Right ventricle myocardium inferior (tissue), 1 donor: ENCODE data around the gene PMEPA1. TPM values are rescaled to one million over a fixed set of nuclear protein-coding genes. Genes with fewer than 3 reads are reported as not detected.

Experiments used
- ATAC-seq: fragments of 200-7000 bp; cut with Tn5 transposase; one replicate; pipeline ENCODE4 v1.9.1; 2020; ENCODE audit warnings: mild to moderate bottlenecking, moderate library complexity
- DNase-seq: peaks from one replicate; pipeline ENCODE4 v3.0.0; 2021; ENCODE audit errors: missing footprints
- intact Hi-C: fragments of 100-400 bp; cut with DNase I; formaldehyde crosslinking; loops from one replicate; pipeline ENCODE4 v1.11.0; 2022
- total RNA-seq: library from RNA; stranded (reverse); fragmentation: NEBNext Ultra II Directional; extraction: Animal tissue kit (Norgen Biotek cat#: 25700); gene quantifications from one replicate; pipeline ENCODE4 v1.2.1, GENCODE V29; 2021
- donor health status: DM: no; HTN: yes; CAD: no; lungs with severe emphysema.

The PMEPA1 gene
- total RNA-seq, 1 donor from 2014 or later = 23.9 TPM

GRCh38 chr20:57671662-57672061 is 38.2 kb downstream of the PMEPA1 start:
- intact Hi-C loops = loop anchor here (5.0 kb wide), 1 partner anchor 36 kb away; no protein-coding TSS in a partner anchor
- ATAC-seq (no peak), DNase-seq (no peak)

DNA sequence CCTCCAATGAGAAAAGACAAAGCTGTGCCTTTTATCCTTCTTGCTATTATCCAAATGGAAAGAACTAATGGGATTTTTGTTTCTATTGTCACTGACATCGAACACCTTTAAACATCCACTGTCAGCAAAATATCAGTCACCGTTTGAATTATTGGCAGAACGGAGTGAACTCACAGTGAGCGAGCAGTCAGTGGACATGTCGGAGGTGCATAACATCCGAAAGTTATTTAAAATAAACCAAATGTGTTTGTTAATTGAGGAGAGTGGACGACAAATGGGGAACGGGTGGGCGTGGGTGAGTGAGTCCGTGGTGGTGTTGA is 38.8 kb downstream of the PMEPA1 start:
- ATAC-seq = no peak
- intact Hi-C loops = loop anchor here (5.0 kb wide), 1 partner anchor 36 kb away; no protein-coding TSS in a partner anchor

GRCh38 chr20:57670288-57671071 is 39.3 kb downstream of the PMEPA1 start:
- intact Hi-C loops = loop anchor here (5.0 kb wide), 1 partner anchor 37 kb away; no protein-coding TSS in a partner anchor
- no peak for ATAC-seq
- no peak for DNase-seq

More for the DNA sequence above, 38.8 kb downstream of the PMEPA1 start:
- no peak for DNase-seq

DNA sequence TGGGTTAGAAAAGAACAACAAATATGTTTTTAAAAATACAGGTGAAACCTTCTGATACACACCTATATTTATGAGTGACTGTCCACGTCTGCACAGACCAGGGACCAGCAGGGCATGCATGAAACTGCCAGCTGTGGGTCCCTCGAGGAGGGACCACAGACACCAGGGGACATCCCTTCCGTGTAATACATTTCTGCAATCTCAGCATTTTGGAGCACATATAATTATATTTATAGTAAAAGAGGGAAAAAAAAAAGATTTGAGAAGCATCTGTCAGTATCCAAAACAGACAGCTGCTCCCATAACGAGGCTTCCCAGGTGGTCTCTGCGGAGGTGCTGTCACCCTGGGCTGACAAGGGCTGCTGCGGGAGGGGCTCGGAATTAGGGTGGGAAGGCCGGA is 40.2 kb downstream of the PMEPA1 start:
- ATAC-seq (no peak), DNase-seq (no peak)
- intact Hi-C loops = loop anchor here (5.0 kb wide), 1 partner anchor 38 kb away; no protein-coding TSS in a partner anchor

DNA sequence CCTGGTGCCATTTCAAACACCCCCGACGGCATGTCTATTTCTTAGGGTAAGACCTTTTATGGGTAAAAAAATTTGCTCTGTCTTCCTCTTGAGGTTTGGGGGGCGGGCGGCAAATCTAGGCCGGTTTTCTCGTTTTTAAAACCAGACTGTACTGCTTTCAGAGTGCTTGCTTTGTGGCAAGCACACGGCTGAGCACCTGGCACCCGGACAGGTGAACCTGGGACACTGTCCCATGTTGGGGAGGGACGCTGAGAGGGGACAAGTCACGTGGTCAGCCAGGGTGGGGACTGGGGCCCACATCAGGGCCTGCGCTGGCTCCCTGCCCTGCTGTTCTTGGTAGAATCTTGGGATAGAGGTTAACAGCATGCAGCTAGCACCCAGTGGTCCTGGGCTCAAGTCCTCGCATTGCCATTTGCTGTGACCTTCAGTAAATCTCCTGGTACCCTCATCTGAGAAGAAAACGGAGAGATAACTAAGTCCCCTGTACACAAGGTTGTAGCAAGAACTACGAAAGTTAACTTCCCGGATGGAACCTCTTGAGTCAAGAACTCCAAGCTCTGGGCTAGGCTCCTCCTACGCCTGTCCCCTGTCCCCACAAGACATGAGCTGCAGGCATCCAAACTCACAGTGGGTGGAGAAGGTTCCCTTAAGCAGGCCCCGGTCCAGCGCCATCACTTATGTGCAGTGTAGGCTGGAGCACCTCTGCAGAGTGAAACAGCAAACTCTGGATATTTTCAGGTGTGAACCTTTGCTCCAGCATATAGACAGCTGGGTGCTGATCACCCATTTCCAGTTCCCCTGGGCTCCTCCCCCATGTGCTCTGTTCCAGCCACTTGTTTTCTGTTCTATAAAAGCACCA is 41.7 kb downstream of the PMEPA1 start:
- peak; percentile 46 for DNase-seq
- no peak for ATAC-seq
- intact Hi-C loops = no loop called here

DNA sequence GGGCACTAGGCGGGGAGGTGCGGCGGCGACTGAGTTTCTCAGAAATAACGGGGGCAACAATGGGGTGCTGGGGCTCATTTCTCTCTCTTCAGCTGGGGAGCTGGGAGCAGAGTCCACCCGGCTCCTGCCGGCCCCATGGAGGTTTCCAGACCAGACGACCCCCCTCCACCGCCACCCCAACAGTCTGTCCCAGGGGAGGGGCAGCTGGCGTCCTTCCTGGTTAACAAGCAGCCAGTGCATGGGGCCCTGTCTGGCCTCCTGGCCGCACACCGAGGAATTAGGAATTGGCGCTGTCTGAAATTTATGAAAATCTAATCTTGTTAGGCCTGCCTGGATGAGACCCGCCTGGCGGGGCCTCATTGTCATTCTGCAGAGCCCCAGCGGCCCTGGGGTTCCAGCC is 42.4 kb downstream of the PMEPA1 start:
- intact Hi-C loops = no loop called here
- DNase-seq = peak; percentile 22
- ATAC-seq = no peak

- ATAC-seq = no peak
- intact Hi-C loops = no loop called here
- peak; percentile 42 for DNase-seq
These were observed 43.0 kb downstream of the PMEPA1 start for GRCh38 chr20:57666834-57667157.

- ATAC-seq (no peak), DNase-seq (peak; percentile 33)
- intact Hi-C loops = no loop called here
These were observed 43.5 kb downstream of the PMEPA1 start for GRCh38 chr20:57666106-57666833.

DNA sequence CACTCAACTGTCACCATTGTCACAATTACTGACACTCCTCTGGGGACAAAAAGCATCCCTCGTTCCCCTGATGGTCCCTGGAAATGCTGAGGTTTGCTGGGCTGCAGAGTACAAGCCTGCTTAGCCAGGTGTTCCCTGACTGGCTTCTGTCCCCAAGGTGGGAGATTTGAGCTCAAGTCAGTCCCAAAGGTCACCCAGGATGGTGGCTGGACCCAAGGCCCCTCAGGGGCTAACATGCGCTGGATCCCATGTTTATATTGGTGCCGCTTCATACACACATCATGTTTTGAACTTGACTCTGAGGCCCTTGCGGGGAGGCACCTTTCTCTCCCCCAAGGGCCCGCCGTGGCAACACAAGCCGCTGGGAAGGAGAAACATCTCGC is 44.2 kb downstream of the PMEPA1 start:
- intact Hi-C loops = no loop called here
- DNase-seq (peak; percentile 2), ATAC-seq (no peak)

- DNase-seq (peak; percentile 4), ATAC-seq (no peak)
These were observed 44.8 kb downstream of the PMEPA1 start for GRCh38 chr20:57664924-57665588.

GRCh38 chr20:57664476-57664875 is 45.3 kb downstream of the PMEPA1 start:
- ATAC-seq (no peak), DNase-seq (peak; percentile 52)
- intact Hi-C loops = no loop called here

More at GRCh38 chr20:57664924-57665588, 44.8 kb downstream of the PMEPA1 start:
- intact Hi-C loops = no loop called here

DNA sequence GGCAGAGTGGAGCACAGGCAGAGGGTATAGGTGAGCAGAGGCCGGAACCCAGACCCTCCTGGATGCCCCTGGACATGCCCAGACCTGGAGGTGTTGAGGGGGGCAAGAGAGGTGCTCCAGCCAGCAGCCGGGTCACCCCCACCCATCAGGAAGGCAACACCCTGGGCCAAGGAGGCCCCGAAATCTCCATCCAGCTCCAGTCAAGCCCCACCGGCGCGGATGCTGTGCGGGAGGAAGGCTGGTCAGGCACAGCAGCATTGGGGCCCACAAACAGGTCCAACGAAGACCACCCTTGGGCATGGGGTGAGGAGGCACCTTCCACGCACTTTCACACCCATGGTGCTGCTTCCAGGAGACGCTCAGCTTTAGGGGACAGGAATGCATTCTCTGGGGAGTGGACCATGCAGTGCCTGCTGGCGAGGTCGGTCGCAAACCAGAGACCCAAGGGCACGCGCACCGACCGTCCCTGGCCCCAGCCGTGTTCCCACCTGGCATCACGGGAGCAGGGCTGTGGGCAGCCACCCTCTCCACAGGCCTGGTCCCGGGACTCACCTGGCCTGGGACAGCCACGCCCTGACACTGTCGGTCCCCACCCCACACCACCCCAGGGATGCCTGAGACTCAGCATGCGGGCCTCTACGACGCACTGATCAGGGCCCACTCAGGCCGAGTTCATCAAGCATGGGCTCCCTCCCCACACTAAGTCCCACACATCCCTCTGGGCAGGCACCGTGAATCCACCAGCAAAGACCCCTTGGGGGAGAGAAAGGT is 45.9 kb downstream of the PMEPA1 start:
- intact Hi-C loops = no loop called here
- no peak for ATAC-seq
- DNase-seq = peak; percentile 17

- DNase-seq = peak; percentile 46
- intact Hi-C loops = no loop called here
- no peak for ATAC-seq
These were observed 46.6 kb downstream of the PMEPA1 start for GRCh38 chr20:57663241-57663640.

GRCh38 chr20:57662456-57663240 is 47.2 kb downstream of the PMEPA1 start:
- intact Hi-C loops = no loop called here
- ATAC-seq (no peak), DNase-seq (peak; percentile 61)

DNA sequence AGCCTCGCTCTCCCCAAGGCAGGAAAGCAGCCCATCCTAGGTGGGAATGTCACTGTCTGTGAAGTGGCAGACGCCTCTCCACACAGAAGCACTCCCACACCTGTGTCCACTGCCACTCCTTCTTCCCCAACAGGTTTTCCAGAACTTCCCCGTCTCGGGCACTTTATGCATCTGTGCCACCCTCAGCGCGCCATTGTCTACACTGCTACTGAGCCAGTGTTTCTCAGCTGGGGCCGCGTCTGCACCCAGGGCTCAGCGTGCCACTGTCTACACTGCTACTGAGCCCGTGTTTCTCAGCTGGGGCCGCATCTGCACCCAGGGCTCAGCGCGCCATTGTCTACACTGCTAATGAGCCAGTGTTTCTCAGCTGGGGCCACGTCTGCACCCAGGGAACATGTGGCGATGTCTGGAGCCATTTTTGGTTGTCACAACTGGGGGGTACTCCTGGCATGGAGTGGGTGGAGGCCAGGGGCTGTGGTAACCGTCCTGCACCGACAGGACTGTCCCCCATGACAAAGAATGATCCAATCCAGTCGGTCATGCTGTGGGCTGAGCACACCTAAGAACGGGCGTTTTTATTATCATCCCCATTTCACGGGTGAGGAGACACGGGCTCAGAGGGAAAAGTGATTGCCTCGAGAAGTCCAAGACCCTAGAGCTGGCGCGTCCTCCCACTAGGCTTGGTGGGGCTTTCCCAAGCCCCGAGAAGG is 47.9 kb downstream of the PMEPA1 start:
- no peak for ATAC-seq
- peak; percentile 7 for DNase-seq
- intact Hi-C loops = no loop called here

DNA sequence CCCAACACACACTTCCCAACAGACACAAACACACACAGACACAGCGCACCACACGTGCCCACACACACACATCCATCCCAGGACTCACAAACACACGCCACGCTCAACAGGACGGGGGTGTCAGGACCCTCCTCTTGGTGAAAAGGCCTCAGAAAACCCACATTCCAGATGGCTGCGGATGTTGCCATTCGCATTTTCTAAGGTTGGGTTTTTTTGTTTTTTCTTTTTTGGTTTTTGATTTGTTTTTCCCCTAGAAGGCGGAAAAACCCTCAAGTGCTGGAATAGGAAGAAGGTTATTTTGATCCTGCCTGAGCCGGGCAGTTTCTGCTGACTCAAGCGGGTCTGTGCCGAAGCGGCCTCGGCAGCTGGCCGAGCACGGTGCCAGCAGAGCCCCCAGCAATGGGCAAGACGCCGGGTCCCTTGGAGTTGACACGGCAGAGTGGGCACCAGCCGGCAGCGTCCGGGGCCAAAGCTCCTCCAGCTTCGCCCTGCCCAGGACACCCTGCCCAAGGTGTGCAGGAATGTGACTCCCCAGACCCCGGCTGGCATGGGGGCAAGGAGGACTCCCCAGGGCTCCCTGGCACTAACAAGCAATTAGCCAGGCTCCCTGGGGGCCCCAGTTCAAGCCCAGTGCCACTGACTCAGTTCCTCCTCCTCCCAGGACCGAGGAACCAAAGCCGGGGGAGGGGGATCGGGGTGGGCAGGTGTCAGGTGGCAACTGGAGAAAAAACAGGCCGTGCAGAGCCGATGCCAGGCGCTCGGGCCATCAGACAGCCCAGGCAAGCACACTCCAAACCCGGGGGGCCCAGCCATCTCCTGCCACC is 48.7 kb downstream of the PMEPA1 start:
- intact Hi-C loops = no loop called here
- ATAC-seq = no peak
- peak; percentile 40 for DNase-seq
